Retinal pigment epithelial cell (primary cell): ENCODE measurements around the gene EBF3.

Experiments used
- DNase-seq: peaks from one replicate; pipeline ENCODE4 v3.0.0-alpha.2; 2010; ENCODE audit warnings: low read depth
- H3K4me3 ChIP-seq: 2 replicates; pipeline ENCODE4 v1.5.1; 2011; ENCODE audit warnings: mild to moderate bottlenecking, low read length, control low read depth, moderate library complexity
- TF ChIP-seq, protein P1 (sequence below): conservative IDR thresholded peaks from 2 replicates; pipeline ENCODE4 v1.5.1; 2011; ENCODE audit warnings: low read depth, low read length, control low read depth, inconsistent platforms

EBF3 gene

GRCh38 chr10:129796710-129797420 is 167.2 kb downstream of the EBF3 start:
- H3K4me3 ChIP-seq, result no peak overlapping the region
- TF ChIP-seq, protein P1, sequence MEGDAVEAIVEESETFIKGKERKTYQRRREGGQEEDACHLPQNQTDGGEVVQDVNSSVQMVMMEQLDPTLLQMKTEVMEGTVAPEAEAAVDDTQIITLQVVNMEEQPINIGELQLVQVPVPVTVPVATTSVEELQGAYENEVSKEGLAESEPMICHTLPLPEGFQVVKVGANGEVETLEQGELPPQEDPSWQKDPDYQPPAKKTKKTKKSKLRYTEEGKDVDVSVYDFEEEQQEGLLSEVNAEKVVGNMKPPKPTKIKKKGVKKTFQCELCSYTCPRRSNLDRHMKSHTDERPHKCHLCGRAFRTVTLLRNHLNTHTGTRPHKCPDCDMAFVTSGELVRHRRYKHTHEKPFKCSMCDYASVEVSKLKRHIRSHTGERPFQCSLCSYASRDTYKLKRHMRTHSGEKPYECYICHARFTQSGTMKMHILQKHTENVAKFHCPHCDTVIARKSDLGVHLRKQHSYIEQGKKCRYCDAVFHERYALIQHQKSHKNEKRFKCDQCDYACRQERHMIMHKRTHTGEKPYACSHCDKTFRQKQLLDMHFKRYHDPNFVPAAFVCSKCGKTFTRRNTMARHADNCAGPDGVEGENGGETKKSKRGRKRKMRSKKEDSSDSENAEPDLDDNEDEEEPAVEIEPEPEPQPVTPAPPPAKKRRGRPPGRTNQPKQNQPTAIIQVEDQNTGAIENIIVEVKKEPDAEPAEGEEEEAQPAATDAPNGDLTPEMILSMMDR, result no peak
- no peak for DNase-seq

- no peak for DNase-seq
- TF ChIP-seq, protein P1, result no peak
- no peak overlapping the region for H3K4me3 ChIP-seq
These were observed 170.1 kb downstream of the EBF3 start for GRCh38 chr10:129793996-129794395.

DNA sequence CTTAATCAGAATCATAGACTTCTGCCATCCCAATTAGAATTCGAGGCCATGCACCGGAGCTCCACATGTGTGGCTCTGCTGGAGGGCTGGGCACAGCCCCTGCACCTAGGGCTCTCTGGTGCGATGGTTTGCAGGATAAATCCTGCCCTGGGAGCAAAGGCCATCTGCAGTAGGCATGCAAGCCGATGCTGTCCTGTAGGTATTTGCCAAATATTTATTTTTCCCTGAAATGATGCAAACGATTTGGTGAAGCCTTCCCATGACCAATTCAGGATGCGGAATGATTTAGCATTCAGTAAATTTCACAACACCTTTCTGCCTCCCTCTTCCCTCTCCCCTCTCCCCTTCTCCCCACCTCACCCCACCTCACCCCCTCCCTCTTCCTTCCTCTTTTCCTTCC is 170.6 kb downstream of the EBF3 start:
- DNase-seq, result no peak
- H3K4me3 ChIP-seq, result no peak overlapping the region
- TF ChIP-seq, protein P1, result no peak

GRCh38 chr10:129792864-129793263 is 171.2 kb downstream of the EBF3 start:
- no peak overlapping the region for H3K4me3 ChIP-seq
- TF ChIP-seq, protein P1, result no peak
- DNase-seq, result no peak

DNA sequence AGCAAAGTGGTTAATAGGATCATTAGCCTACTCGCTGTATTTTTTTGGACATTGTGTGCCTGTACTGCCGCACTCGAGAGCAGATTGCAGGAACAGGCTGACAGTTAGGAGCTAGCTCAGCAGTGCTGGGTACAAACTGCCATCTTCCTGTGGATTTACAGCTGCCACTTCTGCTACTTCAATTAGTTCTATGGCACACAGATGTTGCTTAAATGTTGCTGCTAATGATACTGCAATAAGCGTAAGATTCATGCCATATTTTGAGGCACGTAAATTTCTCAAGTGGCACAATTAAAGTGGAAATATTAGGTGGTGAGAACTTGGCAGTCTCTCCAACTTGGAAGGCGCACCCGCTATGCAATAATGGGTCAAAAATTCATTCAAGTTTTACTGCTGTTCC is 171.9 kb downstream of the EBF3 start:
- DNase-seq, result no peak
- no peak overlapping the region for H3K4me3 ChIP-seq
- TF ChIP-seq, protein P1, result no peak

DNA sequence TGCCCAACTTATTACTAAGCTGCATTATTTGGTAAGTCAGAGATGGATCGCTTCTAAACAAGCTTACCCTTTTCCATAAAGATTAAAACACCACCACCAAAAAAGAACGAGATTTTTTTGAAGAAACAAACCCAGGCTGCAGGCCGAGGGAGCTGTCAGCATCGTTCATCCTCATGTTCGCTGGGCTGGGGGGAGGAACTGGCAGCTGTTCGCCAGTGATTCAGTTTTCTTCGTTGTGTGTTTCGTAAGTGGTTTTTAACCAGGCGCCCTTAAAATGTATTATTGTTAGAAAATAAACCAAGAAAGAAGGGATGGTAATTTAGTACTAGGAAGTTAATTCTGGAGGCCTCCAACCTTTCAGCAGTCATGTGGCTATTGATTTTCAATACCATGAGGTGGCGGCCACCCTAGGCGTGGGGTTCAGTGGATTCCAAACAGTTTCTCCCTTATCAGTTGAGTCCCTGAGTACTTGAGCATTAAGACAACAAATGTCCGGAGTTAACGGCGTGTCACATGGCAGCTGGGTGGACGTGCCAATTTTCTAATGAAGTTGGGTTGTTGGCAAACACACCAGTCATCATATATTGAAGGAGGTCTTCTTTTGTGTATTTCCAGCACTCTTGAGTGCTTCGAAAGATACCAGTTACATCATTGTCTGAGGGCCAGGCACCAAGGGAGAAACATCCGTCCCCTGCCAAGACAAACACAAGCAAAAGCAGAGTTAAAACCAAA is 173.2 kb downstream of the EBF3 start:
- DNase-seq, result no peak
- no peak overlapping the region for H3K4me3 ChIP-seq
- TF ChIP-seq, protein P1, result no peak

DNA sequence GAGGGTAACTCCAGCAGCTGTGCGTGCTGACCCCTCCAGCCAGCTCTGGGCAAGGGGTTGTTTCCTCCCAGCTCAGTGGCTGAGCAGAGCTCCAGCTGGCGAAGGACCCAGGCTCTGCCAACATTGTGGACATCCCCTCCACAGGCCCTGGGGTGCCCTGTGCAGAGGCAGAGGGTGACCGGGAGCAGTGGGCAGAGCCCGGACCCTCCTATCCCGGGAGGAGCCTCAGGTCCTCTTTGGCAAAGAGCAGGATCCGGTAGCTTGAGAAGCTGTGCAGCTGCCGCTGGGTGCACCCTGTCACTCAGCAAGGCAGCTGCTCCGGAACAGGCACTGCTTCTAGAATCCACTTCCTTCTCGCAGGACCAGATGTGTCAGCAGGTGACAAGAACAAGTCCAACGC is 175.9 kb downstream of the EBF3 start:
- TF ChIP-seq, protein P1, result no peak
- DNase-seq, result no peak
- no peak overlapping the region for H3K4me3 ChIP-seq
